NCI-H2029 treated with DMSO at 0.1 percent for 48 hours (cell line): ENCODE results near the gene APCDD1.

Experiments
- DNase-seq: peaks from one replicate; lab custom pipeline; 2025; lab: John Stamatoyannopoulos, UW

APCDD1 gene

GRCh38 chr18:10432781-10433180 is 21.7 kb upstream of the APCDD1 start:
- no peak for DNase-seq

- no peak for DNase-seq
Measured at GRCh38 chr18:10436160-10436559, 18.3 kb upstream of the APCDD1 start.

- no peak for DNase-seq
Measured at GRCh38 chr18:10437837-10438236, 16.6 kb upstream of the APCDD1 start.

GRCh38 chr18:10439898-10440297 is 14.5 kb upstream of the APCDD1 start:
- no peak for DNase-seq

GRCh38 chr18:10440884-10441283 is 13.6 kb upstream of the APCDD1 start:
- DNase-seq, result no peak

- no peak for DNase-seq
Measured at GRCh38 chr18:10441472-10441871, 13.0 kb upstream of the APCDD1 start.

- no peak for DNase-seq
Measured at GRCh38 chr18:10442551-10442971, 11.9 kb upstream of the APCDD1 start.

- DNase-seq, result no peak
Measured at GRCh38 chr18:10443001-10443400, 11.4 kb upstream of the APCDD1 start.

GRCh38 chr18:10444314-10445006 is 10.0 kb upstream of the APCDD1 start:
- DNase-seq, result no peak

GRCh38 chr18:10449396-10449795 is 5.0 kb upstream of the APCDD1 start:
- no peak for DNase-seq

GRCh38 chr18:10450986-10451385 is 3.4 kb upstream of the APCDD1 start:
- DNase-seq, result no peak

- DNase-seq, result no peak
Measured at GRCh38 chr18:10453261-10453805, 1.1 kb upstream of the APCDD1 start.

- no peak for DNase-seq
Measured at GRCh38 chr18:10454681-10455557, 484 bp downstream of the APCDD1 start.

GRCh38 chr18:10455726-10456453 is 1.5 kb downstream of the APCDD1 start:
- no peak for DNase-seq

GRCh38 chr18:10456718-10457117 is 2.3 kb downstream of the APCDD1 start:
- no peak for DNase-seq

GRCh38 chr18:10457128-10457527 is 2.7 kb downstream of the APCDD1 start:
- no peak for DNase-seq

GRCh38 chr18:10457767-10458166 is 3.3 kb downstream of the APCDD1 start:
- no peak for DNase-seq

GRCh38 chr18:10458691-10459090 is 4.3 kb downstream of the APCDD1 start:
- DNase-seq, result no peak

- no peak for DNase-seq
Measured at GRCh38 chr18:10459587-10459986, 5.2 kb downstream of the APCDD1 start.

- DNase-seq, result no peak
Measured at GRCh38 chr18:10460414-10461018, 6.1 kb downstream of the APCDD1 start.

- no peak for DNase-seq
Measured at GRCh38 chr18:10461989-10462388, 7.6 kb downstream of the APCDD1 start.

- DNase-seq, result no peak
Measured at GRCh38 chr18:10462597-10462996, 8.2 kb downstream of the APCDD1 start.
